NCI-H1694 treated with DMSO at 0.1 percent for 48 hours (cell line): ENCODE measurements around the gene CDH20.

Experiments used
- DNase-seq: peaks from one replicate; lab custom pipeline; 2025; lab: John Stamatoyannopoulos, UW

Gene CDH20

DNA sequence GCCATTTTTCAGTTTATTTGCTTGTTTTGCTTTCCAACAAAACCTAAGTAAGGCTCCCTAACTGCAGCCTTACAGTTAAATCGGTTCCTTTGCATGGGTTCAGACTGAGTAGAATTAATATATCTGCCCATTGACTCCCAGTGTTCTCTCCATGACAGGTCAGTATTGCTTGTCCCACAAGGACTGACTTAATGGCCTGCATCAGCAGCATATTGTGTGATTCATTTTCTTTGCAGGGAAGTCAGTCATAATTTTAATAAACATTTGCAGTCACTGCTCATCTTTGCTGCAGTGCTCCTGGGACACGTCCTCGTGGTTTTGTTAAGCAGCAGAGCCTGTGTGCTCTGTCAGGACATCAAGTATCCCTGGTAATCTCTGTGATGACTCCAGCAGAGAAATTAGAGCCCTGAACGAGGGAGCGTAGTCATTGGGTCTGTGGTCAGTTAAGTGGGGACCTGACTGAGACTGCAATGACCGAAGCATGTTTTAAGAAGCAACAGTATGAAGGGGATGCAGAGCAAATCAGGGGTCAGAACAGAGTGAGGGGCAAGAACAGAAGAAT lies 93.3 kb downstream of the CDH20 start:
- no peak for DNase-seq

GRCh38 chr18:61428266-61428665 lies 95.0 kb downstream of the CDH20 start:
- DNase-seq, result no peak

DNA sequence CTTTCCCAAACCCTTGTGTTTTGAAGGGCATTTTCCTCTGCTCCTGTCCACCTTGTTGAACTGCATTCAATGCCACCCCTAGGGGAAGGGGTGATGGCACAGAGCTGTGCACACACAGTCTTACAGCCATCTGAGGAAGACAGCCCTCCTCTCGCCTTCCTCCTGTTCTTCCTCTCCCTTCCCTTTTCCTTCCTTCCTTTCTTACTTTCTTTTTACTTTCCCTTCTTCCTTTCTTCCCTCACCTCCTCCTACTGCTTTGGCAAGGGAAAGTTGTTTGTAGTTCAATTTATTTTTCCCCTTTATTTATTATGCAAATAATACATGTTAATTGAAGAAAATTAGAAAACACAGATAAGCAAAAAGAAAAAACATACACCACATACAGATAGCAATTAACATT lies 99.4 kb downstream of the CDH20 start:
- DNase-seq, result no peak

DNA sequence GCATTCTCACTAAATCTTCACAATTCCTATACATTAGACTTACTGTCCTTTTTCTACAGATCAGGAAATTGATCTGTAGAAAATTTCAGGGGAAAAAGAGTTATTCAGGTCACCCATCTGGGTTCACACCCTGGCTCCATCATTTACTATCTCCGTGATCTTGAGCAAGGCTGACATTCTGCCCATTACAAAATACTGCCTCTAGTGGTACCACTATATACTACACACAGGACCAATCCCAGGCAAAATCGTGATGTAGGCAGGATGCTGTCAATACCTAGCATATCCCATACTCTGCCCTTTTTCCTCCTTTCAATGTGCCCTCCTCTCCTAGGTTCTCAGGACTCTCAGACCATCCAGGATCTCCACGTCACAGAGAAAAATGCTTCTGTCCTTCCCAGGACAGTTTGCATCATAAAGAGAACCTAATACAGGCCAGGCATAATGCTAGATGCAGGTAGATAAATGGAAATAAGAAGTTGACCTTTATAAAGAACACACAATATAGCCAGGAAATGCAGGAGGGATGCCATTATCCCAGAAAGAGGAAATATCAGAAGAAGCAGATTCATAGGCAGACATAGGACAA lies 101.9 kb downstream of the CDH20 start:
- peak; percentile 1 for DNase-seq

GRCh38 chr18:61443081-61443725 lies 110.0 kb downstream of the CDH20 start:
- no peak for DNase-seq

DNA sequence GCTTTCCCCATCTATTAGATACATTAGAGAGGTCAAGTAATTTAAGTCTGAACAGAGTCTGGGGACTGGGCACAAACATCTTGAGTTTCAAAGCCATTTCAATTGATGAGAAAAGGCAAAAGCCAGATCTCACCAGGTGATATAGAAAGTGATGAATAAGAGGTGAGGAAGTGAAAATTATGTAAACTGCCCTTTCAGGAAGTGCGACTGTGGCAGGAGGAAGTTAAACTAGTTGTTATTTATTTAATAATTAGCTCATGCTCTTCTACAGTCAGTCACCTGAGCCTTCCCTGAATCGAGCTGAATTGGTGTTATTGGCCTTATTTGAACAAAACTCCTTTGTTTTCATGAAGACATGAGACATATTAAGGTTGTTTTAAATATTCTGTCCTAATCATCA lies 115.1 kb downstream of the CDH20 start:
- no peak for DNase-seq

GRCh38 chr18:61459896-61460648 lies 126.8 kb downstream of the CDH20 start:
- DNase-seq, result no peak

DNA sequence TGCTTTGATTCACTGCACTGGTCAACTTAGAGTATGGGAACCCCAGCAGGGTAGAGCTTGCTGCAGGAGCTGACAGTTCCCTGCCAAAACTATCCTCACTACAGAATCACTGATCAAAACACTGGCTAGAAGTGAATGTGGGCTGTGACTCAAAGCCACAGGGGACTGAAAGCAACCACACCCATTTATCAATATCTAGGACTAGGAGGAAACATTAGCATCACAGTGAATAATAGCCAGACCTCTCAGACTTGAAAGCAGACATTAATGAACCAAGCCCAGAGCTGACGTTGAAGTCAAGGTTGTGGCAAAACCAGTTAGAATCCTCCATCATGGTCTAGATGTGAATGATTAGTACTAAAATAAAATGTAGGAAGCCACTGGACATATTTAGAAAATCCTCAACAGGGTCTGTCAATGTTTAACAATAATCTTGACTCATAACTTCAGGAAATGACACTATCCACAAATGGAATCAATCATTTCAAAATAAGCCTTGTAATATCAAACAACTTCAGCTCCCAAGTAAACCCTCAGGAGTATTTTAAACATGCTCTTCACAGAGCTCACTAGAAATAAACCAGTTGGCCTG lies 131.4 kb downstream of the CDH20 start:
- DNase-seq, result no peak

DNA sequence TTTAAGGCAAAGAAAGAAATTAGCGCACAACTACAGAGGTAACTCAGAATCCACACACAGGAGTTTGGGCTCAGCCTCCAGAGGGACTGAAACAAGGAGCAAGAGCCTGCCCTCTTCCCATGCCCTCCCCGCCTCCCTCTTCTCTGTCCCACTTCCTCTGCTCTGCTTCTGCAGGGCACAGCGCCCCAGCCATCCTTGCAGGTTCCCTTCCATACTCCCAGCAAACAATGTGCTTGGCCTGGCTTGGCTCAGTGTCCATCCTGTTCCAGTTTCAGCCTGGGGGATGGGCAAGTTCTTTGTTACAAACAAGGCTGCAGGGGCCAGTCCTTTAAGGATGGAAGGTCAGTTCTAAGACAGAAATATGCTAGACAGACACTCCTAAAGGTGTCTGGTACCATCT lies 133.5 kb downstream of the CDH20 start:
- DNase-seq, result no peak

GRCh38 chr18:61470031-61470674 lies 136.9 kb downstream of the CDH20 start:
- no peak for DNase-seq

- no peak for DNase-seq
These were observed 138.3 kb downstream of the CDH20 start for GRCh38 chr18:61471541-61471940.

DNA sequence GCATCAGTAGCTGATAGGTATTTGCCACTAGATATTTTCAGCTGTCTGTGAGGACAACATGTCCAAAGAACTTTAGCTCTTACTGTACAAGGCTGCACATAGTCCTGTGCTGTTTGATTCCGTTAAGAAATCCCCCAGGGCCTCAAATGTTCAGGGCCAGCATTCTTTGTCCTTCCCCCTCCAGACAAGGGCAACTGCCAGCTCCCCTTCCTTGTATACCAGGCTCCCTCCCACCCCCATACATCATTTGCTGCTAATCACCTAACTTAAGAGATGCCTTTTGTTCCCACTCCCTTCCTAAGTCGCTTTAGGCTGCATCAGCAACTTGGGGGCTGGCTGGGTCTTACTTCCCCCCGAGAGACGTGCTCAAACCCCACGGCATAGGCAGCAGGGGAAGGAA lies 138.7 kb downstream of the CDH20 start:
- no peak for DNase-seq

- DNase-seq, result no peak
These were observed 141.1 kb downstream of the CDH20 start for GRCh38 chr18:61474341-61474740.

DNA sequence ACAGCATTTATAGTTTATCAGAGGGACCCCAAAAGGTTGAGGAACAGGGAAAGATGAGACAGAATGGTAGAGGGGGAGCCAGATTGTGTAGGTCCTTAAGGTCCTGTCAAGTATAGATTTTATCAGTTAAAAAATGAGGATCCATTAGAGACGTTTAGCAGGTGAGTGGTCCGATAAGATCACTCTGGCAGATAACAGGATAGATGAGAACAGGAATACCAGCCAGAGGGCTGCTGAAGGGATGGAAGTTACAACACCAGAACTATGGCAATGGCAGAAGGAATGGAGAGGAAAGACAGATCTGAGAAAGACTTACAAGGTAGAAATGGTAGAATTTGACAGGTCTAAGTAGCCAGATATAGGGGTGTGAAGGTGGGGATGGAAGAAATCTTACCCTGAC lies 141.7 kb downstream of the CDH20 start:
- no peak for DNase-seq

GRCh38 chr18:61475931-61476330 lies 142.7 kb downstream of the CDH20 start:
- no peak for DNase-seq

GRCh38 chr18:61489334-61489733 lies 156.1 kb downstream of the CDH20 start:
- no peak for DNase-seq

DNA sequence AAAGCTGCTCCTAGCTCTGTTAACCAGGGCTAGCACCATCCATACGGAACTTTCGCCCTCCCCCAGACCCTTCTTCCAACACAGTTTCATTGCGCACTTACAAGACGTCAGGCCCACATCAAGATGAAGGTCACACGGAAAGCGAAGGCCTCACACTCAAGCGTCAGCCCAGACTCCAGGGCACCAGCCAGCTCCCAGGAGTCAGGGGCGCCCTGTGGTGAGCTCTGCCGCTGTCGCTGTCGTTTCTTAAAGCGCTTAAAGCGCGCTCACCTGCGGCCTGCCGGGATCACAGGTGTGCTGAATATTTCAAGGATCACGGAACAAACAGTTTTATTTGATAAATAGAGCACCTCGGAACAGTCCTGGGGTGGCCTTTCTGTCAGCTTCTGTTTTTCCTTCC lies 163.1 kb downstream of the CDH20 start:
- DNase-seq, result no peak

DNA sequence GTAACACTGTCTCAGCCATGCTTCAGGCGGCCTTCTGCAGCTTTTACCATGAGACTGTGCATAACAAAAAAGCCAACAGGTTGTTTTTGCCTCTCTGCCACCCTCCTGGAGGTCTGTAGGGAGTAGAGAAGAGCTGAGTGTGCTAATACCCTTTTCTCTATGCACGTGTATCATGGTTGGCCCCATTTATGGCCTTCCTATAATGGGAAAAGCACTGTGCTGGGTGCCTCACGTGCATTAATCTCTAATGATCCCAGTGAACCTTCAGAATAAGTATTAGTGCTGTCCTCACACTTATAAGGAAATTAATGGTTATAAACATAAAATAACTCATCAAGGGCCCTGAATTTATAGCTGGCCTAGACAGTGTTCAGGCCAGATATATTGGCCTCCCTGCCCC lies 164.2 kb downstream of the CDH20 start:
- DNase-seq, result no peak

DNA sequence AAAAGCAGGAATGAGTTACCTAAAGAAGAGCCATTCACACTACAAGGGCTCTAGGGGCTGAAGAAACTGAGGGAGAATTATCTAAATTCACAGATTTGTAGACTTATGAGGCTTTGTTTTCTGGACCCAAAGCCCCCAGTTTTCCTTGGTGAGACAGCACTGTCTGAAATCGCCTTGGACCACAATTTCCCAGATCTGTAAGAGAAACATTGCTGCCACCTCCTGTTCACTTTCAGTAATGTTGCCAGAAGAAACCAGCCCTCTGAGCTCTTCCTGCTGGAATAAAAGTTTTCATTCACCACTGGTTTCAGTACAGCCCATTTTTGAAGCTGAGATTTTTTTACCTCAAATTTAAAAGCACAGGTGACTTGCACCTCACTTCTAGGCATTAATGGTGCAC lies 169.2 kb downstream of the CDH20 start:
- DNase-seq, result peak; percentile 64

DNA sequence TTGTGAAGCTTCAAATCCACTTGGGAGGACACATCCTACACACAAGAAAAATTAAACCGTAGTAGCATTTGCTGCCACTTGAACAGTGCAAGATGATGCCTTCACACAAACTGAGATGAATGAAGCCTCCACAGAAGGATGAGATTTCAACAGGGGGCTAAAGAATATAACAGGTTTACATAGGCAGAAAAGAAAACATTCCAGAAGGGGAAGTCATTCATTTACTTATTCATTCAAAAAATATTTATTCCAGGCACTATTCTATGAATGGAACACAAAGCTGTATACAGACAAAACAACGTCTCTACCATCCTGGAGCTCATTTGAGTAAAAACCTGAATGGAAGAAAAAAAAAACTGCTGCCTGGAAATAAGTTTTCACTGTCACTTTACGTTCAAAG lies 170.5 kb downstream of the CDH20 start:
- DNase-seq, result no peak

- peak; percentile 67 for DNase-seq
These were observed 195.7 kb downstream of the CDH20 start for GRCh38 chr18:61528961-61529360.

DNA sequence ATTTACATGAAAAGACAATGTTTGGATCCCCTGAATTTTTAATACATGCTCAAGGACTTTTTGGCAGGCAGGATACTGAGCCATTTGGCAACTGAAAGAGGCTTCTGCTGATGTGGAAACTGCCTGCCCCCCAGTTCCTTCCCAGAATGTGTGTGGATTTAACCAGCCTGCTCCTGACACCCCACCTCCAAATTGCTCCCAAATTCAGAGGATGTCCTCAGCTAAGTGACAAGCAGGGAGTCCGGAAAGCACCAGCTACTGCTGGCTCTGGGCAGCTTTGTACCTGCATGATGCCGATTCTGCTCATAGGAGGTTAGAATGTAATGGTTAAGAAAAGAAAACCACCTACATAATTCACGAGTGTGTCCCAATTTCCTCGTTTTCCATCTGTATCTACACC lies 197.5 kb downstream of the CDH20 start:
- DNase-seq, result peak; percentile 9
